ENCODE measurements around the gene ARHGAP45.

DNA sequence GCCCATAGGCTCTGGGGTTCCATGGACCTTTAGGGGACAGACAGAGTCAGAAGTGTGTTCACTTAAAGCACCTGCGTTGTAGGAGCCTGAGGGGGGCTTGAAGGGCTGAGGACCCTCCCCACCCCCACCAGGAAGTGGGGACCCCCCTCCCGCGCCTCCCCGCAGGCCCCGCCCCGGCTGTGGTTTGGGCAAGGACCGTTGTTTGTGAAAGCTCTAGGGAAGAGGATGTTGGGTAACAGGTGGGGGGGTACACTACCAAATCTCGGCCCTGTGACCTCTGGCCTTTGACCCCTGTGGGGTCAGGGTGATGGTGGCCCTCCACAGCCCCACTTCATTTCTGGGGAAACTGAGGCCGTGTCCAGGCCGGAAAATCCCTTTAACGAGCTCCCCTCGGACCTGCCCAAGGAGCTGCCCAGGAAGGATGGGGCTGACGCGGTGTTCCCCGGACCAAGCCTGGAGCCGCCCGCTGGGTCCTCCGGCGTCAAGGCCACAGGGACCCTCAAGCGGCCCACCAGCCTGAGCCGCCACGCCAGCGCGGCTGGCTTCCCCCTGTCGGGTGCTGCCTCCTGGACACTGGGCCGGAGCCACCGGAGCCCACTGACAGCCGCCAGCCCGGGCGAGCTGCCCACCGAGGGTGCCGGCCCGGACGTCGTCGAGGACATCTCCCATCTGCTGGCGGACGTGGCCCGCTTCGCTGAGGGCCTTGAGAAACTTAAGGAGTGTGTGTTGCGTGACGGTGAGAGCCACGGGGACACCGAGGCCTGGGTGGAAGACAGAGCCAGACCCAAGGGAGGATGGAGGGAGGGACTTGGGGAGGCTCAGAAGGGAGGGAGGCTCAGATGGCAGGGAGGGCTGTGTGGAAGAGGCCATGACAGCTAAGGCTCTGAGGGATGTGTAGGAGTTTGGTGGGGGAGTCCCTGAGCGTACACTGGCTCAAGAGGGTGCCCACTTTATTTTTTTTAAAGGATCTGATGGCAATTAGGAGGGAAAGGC, 1.3 kb downstream of the ARHGAP45 start:
- TF ChIP-seq, protein P1, sequence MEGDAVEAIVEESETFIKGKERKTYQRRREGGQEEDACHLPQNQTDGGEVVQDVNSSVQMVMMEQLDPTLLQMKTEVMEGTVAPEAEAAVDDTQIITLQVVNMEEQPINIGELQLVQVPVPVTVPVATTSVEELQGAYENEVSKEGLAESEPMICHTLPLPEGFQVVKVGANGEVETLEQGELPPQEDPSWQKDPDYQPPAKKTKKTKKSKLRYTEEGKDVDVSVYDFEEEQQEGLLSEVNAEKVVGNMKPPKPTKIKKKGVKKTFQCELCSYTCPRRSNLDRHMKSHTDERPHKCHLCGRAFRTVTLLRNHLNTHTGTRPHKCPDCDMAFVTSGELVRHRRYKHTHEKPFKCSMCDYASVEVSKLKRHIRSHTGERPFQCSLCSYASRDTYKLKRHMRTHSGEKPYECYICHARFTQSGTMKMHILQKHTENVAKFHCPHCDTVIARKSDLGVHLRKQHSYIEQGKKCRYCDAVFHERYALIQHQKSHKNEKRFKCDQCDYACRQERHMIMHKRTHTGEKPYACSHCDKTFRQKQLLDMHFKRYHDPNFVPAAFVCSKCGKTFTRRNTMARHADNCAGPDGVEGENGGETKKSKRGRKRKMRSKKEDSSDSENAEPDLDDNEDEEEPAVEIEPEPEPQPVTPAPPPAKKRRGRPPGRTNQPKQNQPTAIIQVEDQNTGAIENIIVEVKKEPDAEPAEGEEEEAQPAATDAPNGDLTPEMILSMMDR (IDR thresholded peaks at IDR 0.05), result no peak
- TF ChIP-seq POLR2AphosphoS5 (IDR thresholded peaks at IDR 0.05), result no peak

Data from suprapubic skin (tissue), 3 donors.